ENCODE data around the gene PGGHG.
"Not testable (repeated sequence)": the region's sequence is repeated elsewhere in the genome, so short reads cannot be mapped to it uniquely, and the experiment has no call there.

PGGHG gene

GRCh38 chr11:297586-298405, 8.9 kb downstream of the PGGHG start:
- DNase-seq (ENCODE audit: low spot score): no peak

- DNase-seq (ENCODE audit: low spot score): no peak
Observed at GRCh38 chr11:298406-299065, 9.6 kb downstream of the PGGHG start.

GRCh38 chr11:299081-299891, 10.4 kb downstream of the PGGHG start, which contains the start of gene IFITM5:
IFITM5 (minus strand) TSS chr11:299526; CDS start chr11:299490, 36 bp downstream.
- DNase-seq (ENCODE audit: low spot score): no peak

GRCh38 chr11:299951-300735, 11.2 kb downstream of the PGGHG start:
- no peak for DNase-seq (ENCODE audit: low spot score)

- no peak for DNase-seq (ENCODE audit: low spot score)
Observed at GRCh38 chr11:303363-303762, 14.4 kb downstream of the PGGHG start.

GRCh38 chr11:304061-304506, 15.2 kb downstream of the PGGHG start:
- DNase-seq (ENCODE audit: low spot score): no peak

GRCh38 chr11:304915-305843, 16.3 kb downstream of the PGGHG start:
- peak; percentile 45 for DNase-seq (ENCODE audit: low spot score)

GRCh38 chr11:305844-306211, 16.9 kb downstream of the PGGHG start:
- no peak for DNase-seq (ENCODE audit: low spot score)

GRCh38 chr11:306645-307371, 17.9 kb downstream of the PGGHG start:
- no peak for DNase-seq (ENCODE audit: low spot score)

GRCh38 chr11:307766-308708, 19.1 kb downstream of the PGGHG start, which contains the start of gene IFITM2:
IFITM2 (plus strand) TSS chr11:307816; CDS start chr11:308193, 377 bp downstream.
- DNase-seq (ENCODE audit: low spot score): peak; percentile 47

GRCh38 chr11:308740-309665, 20.1 kb downstream of the PGGHG start:
- not testable (repeated sequence) for DNase-seq (ENCODE audit: low spot score)

- not testable (repeated sequence) for DNase-seq (ENCODE audit: low spot score)
Observed at GRCh38 chr11:309979-310572, 21.1 kb downstream of the PGGHG start.

- not testable (repeated sequence) for DNase-seq (ENCODE audit: low spot score)
Observed at GRCh38 chr11:311013-311748, 22.3 kb downstream of the PGGHG start.

- no peak for DNase-seq (ENCODE audit: low spot score)
Observed at GRCh38 chr11:312092-312816, 23.3 kb downstream of the PGGHG start.

- DNase-seq (ENCODE audit: low spot score): no peak
Observed at GRCh38 chr11:313304-313786, 24.4 kb downstream of the PGGHG start.

Data from pons (tissue), 1 donor.